ENCODE data around the gene RDM1.
"Not testable (repeated sequence)": the region's sequence is repeated elsewhere in the genome, so short reads cannot be mapped to it uniquely, and the experiment has no call there.

Gene RDM1

GRCh38 chr17:35898283-35899070, 32.1 kb downstream of the RDM1 start:
- no peak for DNase-seq

- not testable (repeated sequence) for DNase-seq
Measured at GRCh38 chr17:35897772-35898171, 32.8 kb downstream of the RDM1 start.

GRCh38 chr17:35895636-35896587, 34.7 kb downstream of the RDM1 start:
- no peak for DNase-seq

- DNase-seq = no peak
Measured at GRCh38 chr17:35894206-35894605, 36.4 kb downstream of the RDM1 start.

- DNase-seq = no peak
Measured at GRCh38 chr17:35893751-35894150, 36.8 kb downstream of the RDM1 start.

- peak in 1 of 2 experiments; percentile 47 for DNase-seq
Measured at GRCh38 chr17:35892091-35893035, 38.2 kb downstream of the RDM1 start.

- no peak for DNase-seq
Measured at GRCh38 chr17:35891269-35891668, 39.3 kb downstream of the RDM1 start.

- no peak for DNase-seq
Measured at GRCh38 chr17:35890774-35891155, 39.8 kb downstream of the RDM1 start.

- no peak for DNase-seq
Measured at GRCh38 chr17:35889818-35890773, 40.5 kb downstream of the RDM1 start.

- DNase-seq = no peak
Measured at GRCh38 chr17:35889241-35889640, 41.3 kb downstream of the RDM1 start.

- no peak for DNase-seq
Measured at GRCh38 chr17:35879773-35880654, 50.6 kb downstream of the RDM1 start, which contains the start of gene CCL5. Gene CCL5 (minus strand): TSS chr17:35880360.

GRCh38 chr17:35878361-35878760, 52.2 kb downstream of the RDM1 start:
- DNase-seq = no peak

- no peak for DNase-seq
Measured at GRCh38 chr17:35877345-35878029, 53.1 kb downstream of the RDM1 start.

- no peak for DNase-seq
Measured at GRCh38 chr17:35876534-35876933, 54.0 kb downstream of the RDM1 start.

GRCh38 chr17:35875800-35876139, 54.8 kb downstream of the RDM1 start:
- no peak for DNase-seq

GRCh38 chr17:35875072-35875799, 55.3 kb downstream of the RDM1 start:
- no peak for DNase-seq

GRCh38 chr17:35872196-35872980, 58.2 kb downstream of the RDM1 start:
- no peak for DNase-seq

Measured in stimulated activated CD4-positive, alpha-beta T cell treated with anti-CD3 and anti-CD28 coated beads, Interleukin-4, amount 100 ng/mL, for 4 hours (primary cell).